CMK (cell line): ENCODE results near the gene PKD2L1.

Experiments
- DNase-seq: peaks from one replicate; pipeline ENCODE4 v3.0.0-alpha.2; 2010; ENCODE audit warnings: low read depth

Gene PKD2L1

DNA sequence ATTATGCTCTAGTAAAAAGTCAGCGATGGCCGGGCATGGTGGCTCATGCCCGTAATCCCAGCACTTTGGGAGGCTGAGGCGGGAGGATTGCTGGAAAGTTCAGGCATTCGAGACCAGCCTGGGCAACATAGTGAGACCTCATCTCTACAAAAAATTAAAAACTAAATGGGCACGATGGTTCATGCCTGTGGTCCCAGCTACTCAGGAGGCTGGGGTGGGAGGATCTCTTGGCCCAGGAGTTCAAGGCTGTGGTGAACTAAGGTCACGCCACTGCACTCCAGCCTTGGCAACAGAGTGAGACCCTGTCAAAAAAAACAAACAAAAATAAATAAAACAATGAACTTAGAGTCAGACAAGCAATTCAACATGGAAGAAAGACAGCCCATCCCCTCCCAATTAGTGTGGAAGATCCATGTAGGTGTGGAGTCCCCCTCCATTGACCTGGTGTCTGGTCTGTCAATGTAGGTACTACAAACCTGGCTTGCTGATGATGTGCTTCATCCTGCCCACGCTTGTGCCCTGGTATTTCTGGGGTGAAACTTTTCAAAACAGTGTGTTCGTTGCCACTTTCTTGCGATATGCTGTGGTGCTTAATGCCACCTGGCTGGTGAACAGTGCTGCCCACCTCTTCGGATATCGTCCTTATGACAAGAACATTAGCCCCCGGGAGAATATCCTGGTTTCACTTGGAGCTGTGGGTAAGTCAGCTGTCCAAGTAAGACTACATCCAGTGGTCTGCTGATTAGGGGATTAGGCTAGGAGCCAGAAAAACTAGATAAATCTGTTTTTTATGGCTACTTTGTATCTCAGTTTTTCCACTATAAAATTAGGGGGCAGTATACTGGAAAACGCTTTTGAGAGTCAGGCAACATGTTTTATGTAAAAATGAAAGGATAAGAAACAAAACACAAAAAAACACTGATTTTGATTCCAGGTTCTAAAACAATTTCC, 26.3 kb upstream of the PKD2L1 start:
- DNase-seq = no peak

DNA sequence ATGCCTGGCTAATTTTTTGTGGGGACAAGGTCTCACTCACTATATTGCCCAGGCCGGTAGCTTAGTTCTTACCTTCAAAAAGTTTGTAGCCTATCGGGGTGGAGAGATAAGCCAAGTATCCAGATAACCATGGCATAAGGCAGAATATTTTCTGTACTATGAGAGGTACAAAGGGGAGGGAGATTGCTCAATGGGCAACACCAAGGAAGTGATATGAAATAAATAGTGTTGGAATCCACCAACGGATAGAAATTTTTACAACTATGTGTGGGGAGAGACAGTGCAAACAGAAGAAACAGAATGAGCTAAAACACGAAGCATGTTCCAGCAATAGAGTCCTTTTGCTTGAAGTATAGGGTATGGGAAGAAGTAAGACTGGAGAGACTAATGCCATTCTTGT, 25.1 kb upstream of the PKD2L1 start:
- no peak for DNase-seq

DNA sequence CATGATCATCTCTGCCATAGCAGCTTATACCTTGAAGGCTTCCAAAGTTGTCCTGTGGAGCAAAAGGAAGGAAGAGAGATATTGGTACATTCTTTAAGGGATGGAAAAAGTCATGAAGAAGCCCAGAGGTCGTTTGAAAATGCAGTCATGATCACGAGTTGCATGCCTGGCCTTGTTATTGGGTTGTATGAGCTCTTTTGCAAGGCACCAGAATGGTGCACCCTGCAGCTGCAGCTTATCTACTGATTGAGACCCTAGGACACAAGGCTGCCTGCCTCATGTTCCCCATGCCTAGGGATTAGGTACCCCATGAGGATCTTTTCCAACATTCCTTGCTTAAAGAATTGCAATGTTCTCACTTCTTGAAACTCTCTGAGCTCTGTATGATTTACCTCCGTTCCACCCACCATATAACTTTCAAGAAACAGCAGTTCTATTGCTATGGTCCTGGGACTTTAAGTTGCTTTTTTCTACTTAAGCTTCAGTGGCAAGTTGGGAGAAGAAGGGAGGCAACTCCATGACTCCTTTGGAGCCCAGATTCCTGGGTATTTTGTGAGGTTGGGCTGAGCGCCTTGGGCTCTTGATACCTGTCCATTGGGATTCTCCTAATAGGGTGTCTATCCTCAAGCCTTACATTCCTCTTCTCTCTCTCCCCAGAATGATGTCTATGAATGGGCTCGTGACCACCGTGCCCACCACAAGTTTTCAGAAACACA, 23.9 kb upstream of the PKD2L1 start:
- DNase-seq = no peak

DNA sequence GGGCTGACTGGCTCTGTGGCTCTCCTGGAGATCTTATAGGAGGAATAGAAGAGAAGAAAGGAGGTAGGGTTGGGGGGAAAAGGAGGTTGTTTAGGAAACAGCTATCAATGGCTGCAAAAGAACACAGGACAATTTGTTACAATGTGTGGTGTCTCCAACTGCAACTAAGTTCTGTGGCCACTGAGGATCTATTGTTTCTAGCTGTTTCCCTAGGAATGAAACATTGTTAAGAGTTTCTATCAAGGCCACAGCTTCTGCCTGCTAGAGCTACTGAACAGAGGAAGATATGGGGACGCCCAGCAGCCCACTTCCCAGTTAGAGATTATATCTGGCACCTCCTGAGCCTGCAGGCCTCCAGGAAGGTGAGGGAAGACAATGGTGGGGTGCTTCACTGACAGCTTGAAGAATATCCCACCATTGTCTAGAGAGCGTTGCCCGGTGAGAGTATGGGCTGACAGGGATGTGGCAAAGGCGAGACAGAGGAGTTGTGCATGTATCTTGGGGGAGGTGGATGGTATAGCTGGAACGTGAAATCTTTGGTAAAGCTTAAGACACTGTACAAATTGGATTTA, 21.0 kb upstream of the PKD2L1 start:
- DNase-seq = no peak

DNA sequence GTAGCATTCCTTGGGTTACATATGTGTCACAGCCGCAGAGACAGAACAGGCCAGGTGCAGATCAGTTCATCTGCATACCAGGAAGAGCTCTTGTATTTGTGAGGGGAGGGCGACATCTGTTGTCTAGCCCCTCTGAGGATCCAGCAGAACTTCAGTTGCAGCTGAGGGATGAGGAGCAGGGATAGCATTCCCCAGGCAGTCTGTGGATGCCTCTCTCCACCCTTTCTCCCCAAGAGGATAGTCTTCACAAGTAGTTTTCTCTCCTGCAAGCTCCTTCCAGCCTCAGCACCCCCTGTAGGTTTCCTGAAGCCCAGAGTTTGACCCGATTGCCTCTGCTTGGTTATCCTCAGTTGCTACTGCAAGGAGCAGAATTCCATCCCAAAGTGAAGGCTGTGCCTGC, 19.6 kb upstream of the PKD2L1 start:
- DNase-seq = no peak

DNA sequence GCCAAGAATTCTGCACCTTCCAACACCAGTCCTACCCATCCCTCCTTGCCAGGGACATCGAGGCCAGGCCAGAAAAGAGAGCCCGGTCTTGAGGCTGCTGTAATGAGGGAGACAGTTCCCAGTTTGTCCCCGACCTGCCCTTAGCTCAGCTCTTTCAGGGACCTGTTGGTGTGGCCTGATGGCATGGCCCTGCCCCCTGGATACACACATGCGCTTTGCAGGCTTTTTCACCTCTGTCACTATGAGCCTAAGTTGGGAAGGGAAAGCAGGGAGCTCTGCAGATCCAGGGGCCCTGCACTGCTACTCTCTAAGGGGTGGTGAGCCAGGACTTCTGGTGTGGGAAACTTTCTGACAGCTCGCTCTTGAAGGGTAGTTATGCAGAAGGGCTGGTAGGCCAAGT, 19.1 kb upstream of the PKD2L1 start:
- DNase-seq = no peak

DNA sequence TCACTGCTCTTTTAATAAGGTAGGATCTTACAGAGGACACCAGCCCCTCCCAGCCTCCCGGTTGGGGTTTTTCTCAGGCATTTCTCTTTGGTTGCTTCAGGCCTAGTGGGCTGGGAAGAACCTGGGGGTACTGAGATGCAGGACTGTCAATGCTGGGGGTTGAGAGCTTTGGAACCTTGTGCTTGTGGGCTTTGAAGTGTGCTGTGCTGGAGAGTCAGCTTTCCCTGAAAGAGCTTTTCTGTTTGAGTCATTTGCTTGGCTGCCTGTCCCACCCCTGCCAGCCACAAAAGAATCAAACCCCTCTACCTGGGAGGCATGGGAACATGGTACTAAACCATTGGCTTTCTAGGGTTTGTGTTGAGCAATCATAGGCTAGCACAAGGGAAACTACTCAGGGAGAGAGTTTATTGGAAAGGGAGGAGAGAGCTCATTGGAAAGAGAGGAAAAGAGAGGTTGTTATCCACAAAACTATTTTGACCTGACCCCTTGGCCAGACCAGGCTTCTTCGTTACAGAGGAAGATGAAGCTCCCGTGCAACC, 18.4 kb upstream of the PKD2L1 start:
- no peak for DNase-seq

DNA sequence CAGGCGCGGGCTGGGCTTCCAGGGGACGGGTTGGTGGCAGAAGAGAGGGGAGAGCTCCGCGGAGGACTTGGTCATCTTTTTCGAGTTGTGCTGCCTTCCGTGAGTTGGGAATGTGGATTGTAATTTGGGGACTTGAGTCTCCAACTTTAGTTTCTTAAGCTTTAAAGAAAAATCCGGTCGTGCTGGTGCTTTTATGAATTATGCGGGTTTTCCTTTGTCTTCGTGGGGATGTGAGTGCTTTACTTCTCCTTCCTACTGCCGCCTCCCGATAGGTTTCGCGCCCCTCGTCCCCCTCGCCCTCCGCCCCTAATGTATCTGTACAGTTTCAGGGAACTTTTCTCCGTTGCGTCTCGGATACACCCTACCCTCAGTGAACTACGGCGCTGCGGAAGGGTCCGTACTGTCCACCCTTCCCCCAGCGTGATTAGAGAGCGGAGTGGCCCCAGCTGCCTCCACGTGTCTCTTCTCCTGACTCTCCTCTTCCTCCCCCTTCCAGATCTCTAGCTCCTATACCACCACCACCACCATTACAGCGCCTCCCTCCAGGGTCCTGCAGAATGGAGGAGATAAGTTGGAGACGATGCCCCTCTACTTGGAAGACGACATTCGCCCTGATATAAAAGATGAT, 17.7 kb upstream of the PKD2L1 start:
- no peak for DNase-seq

DNA sequence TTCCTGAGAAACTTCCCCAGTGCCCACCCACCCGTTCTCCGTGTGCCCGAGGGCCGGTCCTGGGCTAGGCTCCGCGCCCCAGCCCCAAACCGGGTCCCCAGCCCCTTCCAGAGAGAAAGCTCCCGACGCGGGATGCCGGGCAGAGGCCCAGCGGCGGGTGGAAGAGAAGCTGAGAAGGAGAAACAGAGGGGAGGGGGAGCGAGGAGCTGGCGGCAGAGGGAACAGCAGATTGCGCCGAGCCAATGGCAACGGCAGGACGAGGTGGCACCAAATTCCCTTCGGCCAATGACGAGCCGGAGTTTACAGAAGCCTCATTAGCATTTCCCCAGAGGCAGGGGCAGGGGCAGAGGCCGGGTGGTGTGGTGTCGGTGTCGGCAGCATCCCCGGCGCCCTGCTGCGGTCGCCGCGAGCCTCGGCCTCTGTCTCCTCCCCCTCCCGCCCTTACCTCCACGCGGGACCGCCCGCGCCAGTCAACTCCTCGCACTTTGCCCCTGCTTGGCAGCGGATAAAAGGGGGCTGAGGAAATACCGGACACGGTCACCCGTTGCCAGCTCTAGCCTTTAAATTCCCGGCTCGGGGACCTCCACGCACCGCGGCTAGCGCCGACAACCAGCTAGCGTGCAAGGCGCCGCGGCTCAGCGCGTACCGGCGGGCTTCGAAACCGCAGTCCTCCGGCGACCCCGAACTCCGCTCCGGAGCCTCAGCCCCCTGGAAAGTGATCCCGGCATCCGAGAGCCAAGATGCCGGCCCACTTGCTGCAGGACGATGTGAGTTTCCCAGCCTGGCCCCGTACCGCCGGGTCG, 16.9 kb upstream of the PKD2L1 start, which contains the start of gene SCD:
Gene SCD, plus strand, starts transcription at position 469 of the 803 bp plus-strand sequence. Its CDS starts 272 bp downstream, at position 741.
- DNase-seq = peak; percentile 95

DNA sequence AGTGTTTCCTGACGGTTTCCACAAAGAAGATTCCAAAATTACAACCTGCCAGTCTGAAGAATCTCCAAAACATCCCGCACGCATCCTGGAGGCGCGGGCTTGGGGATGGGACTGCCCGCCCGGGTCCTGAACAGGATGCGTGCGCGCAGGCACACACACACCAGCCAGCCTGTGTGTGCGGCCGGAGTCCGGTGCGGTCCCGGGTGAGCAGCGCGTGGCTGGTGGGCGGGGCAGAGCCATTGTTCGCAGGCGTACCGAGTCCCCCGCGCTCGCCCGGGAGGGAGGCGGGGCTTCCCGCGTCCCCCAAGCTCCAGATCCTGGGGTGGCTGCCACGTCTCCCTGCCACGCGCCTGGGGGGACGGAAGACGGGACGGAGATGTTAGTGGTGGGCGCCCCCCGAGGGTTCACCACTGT, 16.3 kb upstream of the PKD2L1 start:
- DNase-seq = peak; percentile 76

DNA sequence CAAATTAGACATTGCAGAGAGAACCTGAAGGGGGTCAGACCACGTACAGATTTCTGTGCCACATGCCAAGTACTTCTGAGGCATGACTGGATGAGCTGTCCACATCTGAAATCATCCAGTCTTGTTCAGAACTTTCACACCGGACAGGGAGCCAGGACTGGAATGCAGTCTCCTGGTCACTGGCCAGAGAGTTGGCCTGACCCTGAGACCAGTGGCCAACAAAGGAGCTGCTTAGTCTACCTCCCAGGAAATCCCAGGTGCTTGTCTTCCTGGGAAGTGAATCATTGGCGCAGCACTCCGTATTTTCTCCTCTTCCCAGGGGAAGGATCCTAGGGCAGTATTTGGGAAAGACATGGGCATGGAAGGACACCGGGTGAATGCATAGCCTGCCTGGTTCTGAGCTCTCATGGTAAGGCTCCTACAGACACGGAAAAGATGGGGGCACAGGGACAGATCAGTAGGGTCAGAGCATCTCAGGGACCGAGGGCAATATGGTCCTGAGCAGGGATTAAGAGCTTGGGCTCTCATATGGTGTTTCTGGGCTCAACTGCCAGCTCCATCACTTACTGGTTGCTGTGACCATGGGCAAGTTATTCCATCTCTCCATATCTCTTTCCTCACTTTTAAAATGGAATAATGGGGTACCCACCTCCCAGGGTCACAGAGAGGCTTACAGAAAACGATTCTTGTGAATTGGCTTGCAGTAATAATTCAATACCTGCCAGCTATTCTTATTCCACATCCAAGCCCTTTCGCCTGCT, 15.7 kb upstream of the PKD2L1 start:
- no peak for DNase-seq

DNA sequence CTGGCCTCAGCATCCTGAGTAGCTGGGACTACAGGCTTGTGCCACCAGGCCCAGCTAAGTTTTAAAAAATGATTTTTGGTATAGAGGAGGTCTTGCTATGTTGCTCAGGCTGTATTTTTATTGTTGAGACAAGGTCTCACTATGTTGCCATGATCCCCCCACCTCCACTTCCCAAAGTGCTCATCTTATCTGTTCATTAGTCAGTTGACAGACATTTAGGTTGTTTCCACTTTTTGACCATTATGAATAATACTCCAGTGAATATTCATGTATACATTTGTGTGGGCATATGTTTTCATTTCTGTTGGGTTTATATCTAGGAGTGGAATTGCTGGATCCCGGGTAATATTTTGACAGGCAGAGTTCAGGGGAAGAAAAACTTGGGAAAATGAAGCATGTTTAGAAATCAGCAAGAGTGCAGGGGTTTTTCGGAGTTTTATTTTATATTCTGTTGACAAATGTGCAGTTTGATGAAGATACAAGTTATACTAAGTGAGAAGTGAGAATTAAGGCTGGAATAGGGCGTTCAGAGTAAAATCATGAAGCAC, 14.3 kb upstream of the PKD2L1 start:
- no peak for DNase-seq

DNA sequence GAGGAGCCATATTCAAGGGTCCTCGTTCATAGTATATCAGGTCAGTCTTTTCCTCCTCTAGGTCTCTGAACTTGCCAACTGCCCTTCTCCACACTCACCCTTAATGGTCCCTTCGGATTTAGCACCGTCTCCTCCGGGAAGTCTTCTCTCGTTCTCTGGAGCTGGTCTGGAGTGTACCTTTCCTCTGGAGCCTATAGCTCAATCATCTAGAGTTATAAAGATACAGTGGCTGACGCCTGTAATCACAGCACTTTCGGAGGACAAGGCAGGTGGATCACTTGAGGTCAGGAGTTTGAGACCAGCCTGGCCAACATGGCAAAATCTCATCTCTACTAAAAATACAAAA, 12.6 kb upstream of the PKD2L1 start:
- no peak for DNase-seq

DNA sequence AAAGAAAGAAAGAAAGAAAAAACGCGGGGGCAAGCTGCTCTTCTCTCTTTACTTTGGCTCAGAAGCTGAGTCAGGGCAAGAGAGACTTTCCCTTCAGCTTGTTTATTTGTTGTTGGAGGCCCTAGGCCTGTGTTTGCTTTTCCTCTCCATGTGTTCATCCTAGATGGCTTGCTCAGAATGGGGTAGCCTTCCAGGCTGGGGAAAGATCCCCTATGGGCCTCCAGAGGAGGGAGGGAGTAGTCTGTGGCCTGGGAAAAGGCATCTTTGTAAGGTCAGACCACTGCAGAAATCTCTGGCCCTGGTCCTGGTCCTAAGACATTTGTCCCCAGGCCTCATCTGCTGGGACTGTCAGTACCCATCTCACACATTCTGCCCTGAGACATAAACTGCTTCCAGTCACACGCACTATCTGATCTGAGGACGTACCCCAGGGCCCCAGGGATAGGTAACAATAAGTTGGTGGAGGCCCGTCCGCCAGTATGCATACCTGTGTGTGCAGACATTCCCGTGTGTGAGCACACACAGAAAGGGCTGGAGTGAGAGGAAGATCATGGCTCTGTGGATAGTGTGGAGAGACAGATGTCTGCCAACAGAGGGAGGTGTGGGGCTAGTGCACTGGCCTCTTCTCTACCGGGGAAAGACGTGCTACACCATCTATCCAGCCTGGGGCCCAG, 12.1 kb upstream of the PKD2L1 start:
- no peak for DNase-seq

DNA sequence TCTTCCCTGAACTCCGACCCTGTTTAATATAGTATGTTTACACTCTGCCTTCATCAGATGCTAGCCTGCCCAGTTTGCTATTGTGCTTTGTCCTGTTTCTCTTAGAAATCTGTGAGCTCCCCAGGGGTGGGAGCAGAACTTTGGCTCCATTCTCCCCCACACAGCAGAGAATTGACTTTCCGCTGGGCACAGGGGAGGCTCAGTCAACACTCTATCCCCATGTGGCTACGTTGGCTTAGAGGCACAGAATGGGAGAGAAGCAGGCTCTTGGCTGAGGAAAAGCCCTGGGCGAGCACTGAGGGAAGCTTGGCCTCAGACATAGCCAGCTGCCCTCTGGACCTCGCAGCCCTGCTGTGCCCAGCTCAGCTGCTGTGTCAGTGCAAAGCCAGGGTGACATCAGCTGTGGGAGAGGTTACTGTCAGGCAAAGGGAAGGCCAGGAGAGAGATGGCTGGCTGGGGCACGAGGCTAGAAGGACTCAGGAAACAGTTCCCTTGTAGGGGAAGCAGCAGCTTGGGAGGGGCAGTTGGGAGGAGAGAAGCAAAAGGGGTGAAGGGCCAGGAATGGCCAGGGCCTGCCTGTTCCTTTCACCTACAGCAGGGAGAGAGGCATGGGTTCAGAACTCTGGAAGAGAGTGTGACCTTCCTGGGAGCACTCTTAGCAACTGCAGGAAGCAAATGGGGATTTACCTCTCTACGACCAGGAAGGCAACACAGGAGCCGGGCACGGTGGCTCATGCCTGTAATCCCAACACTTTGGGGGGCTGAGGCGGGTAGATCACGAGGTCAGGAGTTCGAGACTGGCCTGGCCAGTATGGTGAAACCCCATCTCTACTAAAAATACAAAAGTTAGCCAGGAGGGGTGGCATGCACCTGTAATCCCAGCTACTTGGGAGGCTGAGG, 11.2 kb upstream of the PKD2L1 start:
- DNase-seq = no peak

DNA sequence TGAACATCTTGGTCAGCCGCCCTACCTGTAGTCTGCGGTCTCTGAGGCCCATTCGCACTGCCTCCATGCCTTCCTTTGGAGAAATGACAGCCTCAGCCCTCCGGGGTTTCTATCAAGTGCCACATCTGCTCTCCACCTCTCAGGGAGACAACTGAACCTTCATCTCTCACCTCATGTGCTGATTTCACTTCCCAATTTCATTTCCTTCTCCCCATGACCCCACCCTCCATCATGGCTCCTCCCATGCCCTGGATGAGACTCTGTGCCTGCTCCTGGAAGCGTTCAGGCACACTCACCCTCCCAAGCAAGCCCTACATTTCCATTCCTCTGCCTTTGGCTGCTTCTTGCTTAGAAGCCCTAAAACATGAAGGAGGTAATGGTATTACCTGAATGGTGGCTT, 9.2 kb upstream of the PKD2L1 start:
- no peak for DNase-seq

DNA sequence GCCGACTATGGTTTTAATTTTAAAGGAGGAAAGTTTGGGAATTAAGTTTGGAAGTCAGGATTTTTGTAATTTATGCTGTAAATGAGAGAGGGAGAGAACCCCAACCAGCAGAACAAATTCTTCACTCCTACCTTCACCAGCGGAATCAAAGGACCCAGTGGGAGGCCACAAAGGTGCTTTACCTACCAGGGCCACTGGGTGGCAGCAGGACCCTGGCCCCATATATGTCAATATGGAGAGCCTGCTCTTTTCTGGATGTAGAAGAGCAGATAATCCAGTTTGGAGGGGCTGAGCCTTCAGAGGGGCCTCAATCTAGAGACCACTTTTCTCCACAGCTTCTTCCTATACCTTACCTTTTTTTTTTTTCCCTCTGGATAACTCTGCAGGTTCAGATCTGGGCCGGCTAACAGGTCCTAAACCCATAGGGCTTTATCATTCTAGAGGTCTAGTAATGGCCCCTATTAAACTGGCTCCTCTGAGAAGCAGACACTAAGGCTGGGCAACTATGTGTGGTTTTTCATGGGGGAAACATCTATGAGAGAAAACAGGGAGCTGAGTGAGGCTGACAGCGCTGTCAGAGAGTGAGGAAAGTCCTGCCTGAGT, 8.5 kb upstream of the PKD2L1 start:
- DNase-seq = no peak

DNA sequence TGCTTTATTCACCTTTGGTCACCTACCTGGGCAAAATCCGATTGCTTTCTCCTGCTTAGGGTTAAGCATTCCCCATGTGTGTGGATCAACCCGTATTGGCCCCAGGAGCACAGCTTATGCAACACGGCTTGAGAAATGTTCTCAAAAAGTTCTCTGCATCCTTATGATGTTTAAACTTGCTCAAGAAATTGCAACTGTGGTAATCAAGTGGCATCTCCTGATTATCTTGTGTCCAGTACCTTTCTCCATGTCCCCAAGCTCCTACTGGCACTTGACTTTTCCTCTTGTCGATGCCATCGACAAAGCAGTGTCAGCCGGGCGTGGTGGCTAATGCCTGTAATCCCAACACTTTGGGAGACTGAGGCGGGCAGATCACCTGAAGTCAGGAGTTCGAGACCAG, 4.7 kb upstream of the PKD2L1 start:
- no peak for DNase-seq
